Suppressor macrophage treated with lipopolysaccharide for 4 hours (primary cell): ENCODE data around the gene KCNK7.
"Not testable (repeated sequence)": the region's sequence is repeated elsewhere in the genome, so short reads cannot be mapped to it uniquely, and the experiment has no call there.

Experiments used
- DNase-seq: peaks from one replicate; pipeline ENCODE4 v3.0.0-alpha.2; 2020

KCNK7 gene

DNA sequence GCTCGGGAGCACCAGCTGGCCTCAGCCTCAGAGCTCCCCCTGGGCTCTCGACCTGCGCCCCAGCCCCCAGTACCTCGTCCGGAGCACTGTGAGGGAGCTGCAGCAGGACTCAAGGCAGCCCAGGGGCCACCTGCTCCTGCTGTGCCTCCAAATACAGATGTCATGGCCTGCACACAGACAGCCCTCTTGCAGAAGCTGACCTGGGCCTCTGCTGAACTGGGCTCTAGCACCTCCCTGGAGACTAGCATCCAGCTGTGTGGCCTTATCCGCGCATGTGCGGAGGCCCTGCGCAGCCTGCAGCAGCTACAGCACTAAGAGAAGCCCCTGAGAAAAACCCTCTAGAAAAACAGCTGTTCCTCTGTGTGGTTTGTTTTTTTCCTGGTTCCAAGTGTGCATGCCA lies 24.2 kb downstream of the KCNK7 start:
- DNase-seq = no peak

DNA sequence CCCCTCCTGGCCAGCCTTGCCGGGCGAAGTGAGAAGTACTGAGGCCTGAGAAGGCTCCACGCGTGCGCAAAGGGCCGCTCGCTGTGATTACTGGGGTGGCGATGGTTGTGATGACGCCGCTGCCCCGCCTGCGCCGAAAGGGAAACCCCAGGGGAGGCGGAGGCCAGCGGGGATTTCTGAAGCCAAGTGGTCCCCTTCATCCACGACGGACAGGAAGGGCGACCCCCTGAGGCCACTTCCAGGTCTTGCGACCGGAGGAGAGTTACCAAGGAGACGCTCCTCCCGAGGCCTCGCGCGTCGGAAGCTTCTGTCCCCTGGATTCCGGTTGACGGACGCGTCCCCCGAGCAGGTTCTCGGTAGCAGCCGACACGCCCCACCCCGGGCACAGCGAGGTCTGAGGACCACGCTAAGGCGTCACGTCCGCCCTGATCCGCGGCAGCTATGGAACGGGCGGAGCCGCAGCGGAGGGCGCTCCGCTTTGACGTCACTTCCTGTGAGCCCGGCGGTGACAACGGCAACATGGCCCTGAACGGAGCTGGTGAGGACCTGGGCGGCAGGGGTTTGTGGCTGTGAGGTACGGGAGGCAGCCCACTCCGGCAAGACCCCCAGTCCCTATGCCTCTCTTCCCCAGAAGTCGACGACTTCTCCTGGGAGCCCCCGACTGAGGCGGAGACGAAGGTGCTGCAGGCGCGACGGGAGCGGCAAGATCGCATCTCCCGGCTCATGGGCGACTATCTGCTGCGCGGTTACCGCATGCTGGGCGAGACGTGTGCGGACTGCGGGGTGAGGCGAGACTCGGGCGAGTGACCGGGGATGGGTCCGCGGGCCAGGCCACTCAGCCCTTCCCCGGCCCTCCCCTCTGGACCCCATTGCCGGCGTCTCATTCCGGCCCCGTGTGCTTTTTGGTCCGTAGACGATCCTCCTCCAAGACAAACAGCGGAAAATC lies 25.4 kb downstream of the KCNK7 start, which contains the start of gene ZNRD2:
ZNRD2 (plus strand) TSS at position 505 of the 946 bp plus-strand sequence; CDS start at position 520, 15 bp downstream.
- peak; percentile 99 for DNase-seq

DNA sequence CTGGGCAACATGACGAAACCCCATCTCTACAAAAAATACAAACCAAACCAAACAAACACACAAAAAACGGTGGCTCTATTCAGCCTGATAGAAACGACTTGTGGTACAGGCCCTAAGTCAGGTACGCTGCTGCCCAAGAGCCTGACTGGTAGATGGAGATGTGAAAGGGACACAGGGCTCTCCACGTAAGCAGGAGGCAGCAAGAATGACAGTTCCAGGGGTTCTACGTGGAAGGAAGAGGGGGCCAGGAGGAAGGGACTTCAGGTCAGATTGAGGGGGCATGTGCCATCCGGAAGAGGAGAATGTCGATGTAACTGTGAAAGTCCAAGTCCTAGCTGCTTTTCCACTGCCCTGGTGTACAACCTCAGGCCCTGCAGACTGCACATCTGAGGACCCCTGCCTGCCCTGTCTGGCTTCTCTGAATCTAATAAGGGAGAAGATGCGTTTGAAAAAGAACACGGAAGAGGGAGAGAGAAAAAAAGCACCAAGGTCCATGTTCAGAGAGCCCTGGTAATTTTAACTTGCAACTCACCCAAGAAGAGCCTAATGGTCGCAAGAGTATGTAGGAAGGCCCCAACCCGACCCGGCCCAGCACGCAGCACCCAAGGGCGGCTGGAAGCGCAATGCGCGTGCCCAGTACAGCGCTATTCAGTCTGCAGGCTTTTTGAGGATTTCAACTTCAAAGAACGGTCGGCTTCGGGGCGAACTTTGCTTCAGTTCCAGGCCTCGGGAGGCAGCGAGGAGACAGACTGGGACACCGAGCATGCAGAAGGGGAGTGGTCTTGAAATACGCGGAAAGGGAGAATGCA lies 26.2 kb downstream of the KCNK7 start:
- DNase-seq = no peak

DNA sequence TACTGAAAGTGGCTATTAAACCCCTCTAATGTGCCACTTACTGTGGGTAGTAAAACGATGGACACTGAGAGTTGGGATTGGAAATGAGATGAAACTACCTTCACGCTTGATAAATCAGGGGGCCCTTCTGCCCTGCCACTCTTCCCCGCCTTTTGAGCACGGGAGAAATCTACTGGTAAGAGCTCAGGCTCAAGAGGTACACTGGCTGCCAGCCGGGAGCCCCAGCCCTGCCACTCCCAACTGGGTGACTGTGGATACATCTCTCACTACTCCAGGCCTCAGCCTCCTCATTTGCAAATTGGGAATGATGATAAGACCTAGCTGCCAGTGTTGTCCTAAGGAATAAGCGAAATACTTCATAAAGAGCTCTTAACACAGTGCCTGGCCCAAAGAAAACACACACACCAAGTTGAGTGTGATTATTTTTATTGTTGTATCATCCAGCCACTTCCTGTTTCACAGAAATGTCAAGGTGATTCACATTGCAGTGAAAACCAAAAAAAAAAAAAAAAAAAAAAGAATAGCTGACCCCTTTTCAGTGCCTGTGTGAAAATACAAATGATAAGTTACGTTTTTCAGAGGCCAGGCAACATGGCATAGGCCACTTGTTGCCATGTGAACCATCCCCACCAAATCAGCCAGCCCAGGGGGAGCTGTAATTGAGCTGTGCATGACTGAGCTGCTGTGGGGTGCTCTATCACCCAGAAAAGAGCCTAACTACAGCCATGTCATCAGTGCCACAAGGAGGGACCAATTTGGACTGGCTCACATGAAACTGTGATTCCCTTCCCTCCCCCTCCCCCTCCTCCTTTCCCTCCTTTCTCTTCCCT lies 29.8 kb downstream of the KCNK7 start:
- DNase-seq = no peak

DNA sequence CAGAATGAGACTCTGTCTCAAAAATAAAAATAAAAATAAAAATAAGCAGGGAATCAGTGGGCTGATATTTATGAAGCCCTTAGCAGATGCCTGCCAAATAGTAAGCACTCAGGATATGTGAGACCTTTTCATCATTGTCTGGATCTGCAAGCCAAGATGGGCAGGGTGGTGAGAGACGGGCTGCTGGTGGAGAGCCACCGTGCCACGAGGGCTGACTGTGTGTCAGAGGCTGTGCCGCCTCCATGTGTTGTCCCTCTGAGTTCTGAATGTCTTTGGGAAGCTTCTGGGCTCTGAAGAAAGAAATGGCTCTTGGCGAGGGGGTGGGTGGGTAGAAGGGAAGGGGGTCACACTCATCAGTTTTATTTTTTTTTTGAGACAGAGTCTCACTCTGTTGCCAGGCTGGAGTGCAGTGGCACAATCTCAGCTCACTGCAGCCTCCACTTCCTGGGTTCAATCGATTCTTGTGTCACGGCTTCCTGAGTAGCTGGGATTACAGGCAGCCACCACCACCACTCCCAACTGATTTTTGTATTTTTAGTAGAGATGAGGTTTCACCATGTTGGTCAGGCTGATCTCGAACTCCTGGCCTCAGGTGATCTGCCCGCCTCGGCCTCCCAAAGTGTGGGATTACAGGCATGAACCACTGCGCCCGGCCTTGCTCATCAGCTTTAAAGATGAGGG lies 30.6 kb downstream of the KCNK7 start:
- DNase-seq = not testable (repeated sequence)

DNA sequence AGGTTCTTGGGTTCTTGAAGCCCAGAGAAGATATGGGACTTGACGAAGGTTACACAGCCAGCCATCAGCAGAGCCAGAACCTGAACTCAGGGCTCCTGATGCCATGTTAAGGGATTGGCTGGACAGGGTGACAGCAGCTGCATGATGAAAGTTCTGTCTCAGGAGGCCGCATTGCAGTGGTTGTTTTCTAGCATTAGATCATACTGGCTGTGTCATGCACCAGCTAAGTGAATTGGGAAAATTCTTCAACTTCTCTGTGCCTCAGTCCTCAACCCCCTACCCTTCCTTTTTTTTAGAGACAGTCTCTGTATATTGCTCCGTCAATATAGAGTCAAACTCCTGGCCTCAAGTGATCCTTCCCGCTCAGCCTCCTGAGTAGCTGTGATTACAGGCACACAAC lies 32.0 kb downstream of the KCNK7 start:
- DNase-seq = peak; percentile 35

DNA sequence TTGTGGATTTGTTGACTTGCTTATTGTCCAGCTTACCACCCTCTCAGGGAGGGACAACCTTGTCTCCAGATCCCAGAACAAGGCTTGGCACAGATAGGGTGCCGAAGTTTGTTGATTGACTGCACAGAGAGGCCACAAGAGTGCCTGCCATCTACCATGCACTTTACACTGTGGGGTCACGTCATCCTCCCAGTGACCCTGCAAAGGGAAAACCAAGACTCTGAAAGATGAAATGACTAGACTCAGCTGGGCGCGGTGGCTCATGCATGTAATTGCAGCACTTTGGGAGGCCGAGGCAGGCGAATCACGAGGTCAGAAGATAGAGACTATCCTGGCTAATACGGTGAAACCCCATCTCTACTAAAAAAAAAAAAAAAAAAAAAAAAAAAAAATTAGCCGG lies 32.8 kb downstream of the KCNK7 start:
- no peak for DNase-seq

DNA sequence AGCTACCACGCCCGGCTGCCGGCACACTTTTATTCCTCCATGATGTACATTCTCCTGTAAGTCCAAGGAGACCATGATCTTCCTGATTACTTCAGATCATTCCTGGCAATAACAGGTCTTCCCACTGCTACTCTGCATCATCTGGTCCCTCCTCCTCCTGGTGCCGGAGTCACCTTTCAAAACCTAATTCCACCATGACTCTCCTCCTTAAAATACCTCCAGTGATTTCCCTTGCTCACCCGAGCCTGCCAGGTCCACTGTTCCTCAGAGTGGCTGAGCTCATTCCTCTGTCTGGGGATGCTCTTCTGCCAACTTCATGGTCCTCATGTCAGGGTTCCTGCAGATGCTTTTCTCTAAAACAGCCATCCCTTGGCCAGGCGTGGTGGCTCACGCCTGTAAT lies 33.6 kb downstream of the KCNK7 start:
- DNase-seq = no peak

DNA sequence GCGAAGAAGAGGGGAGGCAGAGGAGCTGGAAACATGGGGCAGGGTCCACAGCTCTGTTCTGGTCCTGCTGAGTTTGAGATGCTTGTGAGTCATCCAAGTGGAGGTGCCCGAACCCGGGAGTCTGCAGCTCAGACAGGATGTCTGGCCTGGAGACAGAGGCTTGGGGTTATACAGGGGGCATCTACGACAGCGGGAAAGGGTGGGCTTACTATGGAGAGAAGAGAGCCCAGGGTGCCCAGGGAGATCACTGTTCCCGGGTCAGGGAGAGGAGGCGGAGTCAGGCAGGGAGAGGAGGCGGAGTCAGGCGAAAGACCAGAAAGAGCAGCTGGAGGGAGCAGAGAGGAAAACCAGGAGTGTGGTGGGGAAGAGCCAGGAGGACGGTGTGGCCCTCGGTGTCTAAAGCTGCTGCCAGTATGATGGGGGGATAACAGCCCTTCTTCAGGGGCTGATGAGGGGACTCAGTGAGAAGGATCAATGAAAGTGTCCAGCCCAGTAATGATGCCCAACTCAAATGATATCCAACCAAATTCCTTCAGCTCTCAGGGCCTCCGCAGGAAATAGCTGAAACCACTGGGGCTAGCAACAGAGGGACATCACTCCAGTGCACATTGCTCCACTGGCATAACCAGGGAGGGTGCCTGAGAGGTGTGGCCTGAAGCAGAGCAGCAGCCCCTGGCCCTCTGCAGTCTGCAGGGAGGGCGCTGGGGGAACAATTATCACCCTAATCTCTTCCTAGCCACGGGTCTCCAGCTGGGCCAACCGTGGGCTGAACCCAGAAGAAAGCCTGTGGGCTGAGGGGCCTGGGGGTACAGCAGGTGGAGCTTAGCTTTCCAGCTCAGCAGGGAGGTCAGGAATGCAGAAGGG lies 34.8 kb downstream of the KCNK7 start:
- no peak for DNase-seq

DNA sequence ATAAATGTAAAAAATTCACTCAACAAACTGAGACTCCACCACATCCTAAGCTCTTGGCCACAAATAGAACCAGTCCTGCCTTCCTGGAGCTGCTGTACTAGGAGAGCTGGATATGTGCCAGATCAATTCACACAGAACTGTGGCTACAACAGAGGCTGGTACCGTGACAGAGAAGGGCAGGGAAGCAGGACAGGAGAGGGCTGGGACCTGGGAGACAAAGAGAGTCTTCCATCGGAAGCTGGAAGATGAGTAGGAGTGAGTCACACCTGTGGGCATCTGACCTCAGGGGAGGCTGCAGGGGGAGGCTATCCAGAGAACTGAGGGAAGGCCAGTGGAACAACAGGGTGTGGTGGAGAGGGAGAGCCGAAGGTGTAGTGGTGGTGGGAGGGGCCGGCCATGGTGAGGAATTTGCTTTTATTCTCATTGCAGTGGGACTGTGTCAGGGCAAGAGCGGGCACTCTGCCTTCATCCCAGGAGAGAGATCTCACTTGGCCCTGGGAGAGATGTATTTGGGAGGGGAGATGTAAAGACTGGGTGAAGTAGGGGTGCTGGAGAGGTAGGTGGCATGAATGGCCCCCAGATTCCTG lies 35.6 kb downstream of the KCNK7 start:
- no peak for DNase-seq

DNA sequence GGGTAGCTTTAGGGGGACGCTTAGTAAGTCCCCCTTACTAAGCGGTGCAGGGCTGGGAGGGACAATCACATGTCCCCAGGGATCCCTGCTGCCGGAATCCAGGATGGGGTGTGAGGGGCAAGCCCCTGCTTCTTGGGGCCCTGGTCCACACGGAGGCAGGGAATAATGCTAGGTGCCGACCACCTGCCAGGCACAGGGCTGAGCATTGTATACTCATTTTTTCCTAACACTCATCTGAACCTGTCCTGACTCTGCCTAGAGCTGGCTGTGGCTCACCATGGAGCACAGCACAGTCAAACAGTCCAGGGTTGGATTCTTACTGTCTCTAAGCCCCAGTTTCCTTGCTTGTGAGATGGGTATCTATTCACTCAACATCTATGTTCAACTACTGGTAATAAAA lies 36.1 kb downstream of the KCNK7 start:
- DNase-seq = no peak

DNA sequence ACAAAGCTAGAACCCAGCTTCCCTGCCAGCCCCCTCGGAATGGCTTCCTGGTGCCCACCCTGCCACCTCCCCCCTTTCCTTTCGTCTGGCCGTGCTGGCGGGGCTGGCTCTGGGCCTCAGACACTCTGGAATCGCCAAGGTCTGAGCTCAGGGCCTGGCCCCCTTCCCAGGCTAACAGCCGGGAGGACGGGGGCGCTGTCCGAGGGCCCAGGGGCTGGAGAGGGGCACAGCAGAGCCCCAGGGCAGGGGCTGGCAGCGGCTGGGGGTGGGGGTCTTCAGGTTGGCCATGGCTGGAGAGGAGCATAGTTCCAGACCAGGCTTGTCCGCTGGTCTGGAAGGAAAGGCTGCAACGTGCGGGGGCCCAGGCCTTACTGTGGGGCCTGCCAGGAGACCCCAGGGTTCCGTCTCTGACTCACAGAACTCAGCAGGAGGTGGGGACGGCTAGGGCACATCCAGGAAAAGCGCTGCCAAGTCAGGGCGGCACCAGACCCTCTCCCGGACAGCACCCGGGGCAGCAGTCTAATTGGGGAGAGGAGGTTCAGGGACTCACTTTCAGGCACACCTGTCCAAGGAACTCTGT lies 36.6 kb downstream of the KCNK7 start:
- DNase-seq = no peak

DNA sequence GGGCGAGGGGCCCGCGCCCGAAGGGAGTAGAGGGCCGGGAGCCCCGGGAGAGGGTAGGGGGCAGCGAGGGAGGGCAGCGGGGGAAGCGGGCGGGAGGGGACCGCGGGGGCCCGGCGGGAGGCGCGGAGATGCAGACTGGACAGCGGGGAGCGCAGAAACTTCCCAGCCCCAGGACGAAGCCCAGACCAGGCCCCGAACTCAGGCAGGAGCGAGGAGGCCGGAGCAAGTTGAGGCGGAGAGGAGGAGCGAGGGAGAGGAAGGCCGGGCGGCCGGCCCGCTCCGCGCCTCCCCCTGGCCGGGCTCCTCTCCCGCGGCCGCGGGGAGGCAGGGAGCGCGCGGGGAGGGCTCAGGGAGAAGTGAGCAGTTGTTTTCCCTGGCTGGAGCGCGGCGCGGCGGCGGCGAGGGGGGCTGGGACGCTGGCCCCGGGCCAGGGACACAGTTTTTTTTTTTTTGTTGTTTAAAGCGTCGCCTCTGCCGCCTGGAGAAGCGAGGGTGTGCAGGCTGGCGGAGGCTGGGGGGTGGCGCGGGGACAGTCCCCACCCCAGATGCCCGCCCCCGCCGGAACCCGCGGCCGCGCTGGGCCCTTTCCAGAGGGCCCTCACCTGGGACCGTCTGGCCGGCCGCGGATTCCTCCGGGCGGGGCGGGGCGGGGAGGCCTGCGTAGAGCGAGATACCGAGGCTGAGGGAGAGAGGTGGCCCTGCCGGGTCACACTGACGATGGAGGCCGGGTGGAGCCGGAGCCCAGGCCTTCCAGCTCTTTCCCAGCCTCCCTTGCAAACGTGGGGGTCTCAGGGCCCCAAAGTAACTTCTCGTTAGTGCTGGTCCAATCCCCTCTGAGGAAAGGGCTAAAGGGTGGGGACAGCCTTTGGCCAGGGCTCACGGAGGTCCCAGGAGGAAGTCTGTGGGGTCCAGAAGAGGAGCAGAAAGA lies 37.3 kb downstream of the KCNK7 start, which contains the start of gene LTBP3:
LTBP3 (minus strand) TSS at position 358 of the 928 bp plus-strand sequence. CDS start 400 bp downstream, outside the sequence.
- DNase-seq = peak; percentile 69

DNA sequence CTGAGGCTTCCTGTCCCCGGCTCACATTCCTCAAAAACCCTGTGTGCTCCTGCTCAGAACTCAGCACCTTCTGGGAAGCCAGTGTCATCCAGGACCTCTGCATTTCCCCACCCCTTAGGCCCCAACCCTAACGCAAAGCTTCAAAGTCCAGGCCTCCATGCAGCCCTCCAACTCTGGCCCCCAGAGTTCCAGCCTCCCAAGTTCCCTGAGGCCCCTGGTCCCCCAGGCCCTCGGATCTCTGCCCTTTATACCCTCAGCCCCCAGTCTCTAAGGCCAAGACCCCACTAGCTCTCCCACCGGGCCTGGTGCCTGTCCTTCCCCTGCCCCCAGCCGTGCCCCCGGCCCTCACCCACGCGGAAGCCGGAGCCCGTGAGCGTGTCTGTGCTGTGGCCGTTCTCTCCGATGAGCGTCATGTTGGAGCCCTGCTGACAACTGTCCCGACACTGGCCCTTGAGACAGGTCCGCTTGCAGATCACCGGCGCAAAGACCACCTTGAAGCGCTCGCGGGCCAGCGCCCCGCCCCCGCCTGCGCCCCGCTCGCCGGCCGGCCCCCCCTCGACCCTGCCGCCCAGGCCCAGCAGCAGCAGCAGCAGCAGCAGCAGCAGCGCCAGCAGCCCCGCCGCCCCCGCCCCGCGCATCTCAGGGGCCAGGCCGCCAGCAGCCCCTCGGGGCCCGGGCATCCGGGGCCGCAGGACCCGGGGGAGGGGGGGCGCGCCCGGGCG lies 38.2 kb downstream of the KCNK7 start:
- no peak for DNase-seq

DNA sequence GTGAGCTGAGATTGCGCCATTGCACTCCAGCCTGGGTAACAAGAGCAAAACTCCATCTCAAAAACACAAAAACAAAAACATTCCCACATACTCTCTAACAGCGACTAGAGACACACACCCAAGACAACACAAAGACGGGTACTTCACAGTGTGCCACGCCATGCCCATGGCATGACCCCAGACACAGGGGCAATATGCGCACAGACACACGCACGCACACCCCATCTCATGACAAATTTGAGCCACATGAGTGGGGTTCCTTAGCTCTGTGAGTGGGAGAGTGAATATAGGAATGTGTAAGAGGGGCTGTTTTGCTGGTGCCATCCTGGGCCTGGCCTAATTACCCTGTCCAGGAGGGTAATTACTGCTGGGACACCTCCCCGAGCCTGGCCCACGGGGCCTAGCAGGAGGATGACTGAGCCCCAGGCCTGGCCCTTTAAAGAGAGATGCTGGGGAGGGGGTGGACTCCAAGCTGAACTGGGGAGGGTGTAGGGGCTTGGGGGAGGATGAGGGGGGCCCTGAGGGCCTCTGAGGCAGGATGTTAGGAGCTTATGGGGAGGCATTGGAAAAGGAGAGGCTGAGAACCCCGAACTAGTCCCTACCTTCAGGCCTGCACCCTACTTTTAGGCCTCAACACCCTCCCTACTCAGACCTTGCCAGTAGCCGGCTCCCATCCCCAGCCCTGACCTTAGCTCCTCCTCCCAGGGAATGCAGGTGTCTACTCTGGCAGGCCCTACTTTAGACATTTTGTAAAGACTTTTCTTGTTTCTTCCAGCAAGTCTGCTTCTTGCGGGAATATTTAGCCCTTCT lies 38.9 kb downstream of the KCNK7 start:
- no peak for DNase-seq

DNA sequence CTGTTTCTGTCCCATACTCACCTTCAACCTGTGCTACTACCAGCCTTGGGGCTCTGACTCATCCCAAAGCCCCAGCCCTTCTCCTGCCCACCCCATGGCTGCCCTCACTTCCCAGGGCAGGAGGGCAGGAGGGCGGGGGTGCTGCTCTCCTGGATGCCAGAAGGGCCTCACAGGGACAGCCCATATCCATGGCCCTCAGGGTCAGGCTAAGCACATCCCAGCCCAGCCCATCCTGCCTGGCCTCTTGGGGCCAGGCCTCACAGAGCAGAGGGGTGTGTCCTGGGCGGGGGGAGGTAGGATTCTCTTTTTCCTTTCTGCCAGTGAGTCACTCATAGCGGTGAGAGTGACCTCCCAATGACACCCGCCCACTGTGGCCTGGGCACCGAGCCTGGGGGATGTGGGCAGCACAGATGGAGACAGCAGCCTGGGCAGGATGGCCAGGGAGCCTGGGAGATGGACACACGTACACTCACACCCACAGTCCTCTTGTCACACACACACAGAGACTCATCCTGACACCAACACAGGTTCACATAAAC lies 39.8 kb downstream of the KCNK7 start:
- DNase-seq = peak; percentile 55

DNA sequence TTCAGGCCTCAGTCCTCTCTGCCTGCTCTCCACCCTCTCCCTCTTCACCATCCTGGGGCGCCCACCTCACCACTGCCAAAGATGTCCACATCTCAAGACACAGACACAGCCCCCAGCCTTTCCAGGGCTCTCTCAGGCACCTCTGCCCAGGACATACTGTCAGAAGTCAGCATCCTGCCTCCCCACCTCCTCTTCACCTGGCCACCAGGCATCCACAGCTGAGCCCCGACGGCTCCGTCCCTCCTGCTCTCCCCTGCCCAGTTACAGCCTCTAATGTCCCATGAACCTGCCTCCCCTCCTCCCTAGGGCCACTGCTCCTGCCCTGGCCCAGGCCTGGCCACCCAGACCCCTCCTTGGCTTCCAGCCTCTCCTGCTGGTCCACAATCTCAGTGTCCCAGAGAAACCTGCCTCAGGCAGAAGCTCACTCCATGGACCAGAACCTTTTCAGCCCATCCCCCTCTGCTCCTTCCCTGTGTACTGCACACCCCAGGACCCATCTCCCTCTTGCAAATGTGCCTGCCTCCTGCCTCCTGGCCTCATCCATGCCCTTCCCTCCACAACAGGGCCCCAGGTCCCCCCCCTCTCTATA lies 40.7 kb downstream of the KCNK7 start:
- no peak for DNase-seq
